HCT116 (cell line): Measurements from ENCODE around the gene DNAAF8. TPM values are rescaled to one million over a fixed set of nuclear protein-coding genes. Genes with fewer than 3 reads are reported as not detected.

Source experiments
- ATAC-seq: fragments of 200-7000 bp; cut with Tn5 transposase; 2 replicates; pipeline ENCODE4 v1.9.1; 2020; ENCODE audit warnings: mild to moderate bottlenecking, moderate library complexity
- BruUV-seq: library from RNA; stranded (reverse); fragments of 400-500 nt; replicated peaks from 2 replicates; lab custom pipeline; 2021; lab: Mats Ljungman, UMichigan
- CTCF ChIA-PET: fragments of 300-600 bp; sonication (Branson Sonifier 250); formaldehyde crosslinking; loops from one replicate; lab custom pipeline; 2021; ENCODE audit warnings: antibody characterized with exemption; lab: Charles Lee
- POLR2A ChIA-PET: fragments of 300-600, 350-600 bp; sonication (Branson Sonifier 250); formaldehyde crosslinking; loops from one replicate; lab custom pipeline; 2021; ENCODE audit warnings: antibody characterized with exemption; lab: Charles Lee
- RAD21 ChIA-PET, 2 experiments: fragments of 300-600 bp; sonication (Branson Sonifier 250); formaldehyde crosslinking; loops; one replicate each; lab custom pipeline; 2023; ENCODE audit warnings: low total read pairs in 2 of 2; ENCODE audit not compliant: uncharacterized antibody in 2 of 2, unreplicated experiment in 2 of 2, low non-redundant PET in 1 of 2; lab: Charles Lee
- DNase-seq: peaks from one replicate; pipeline ENCODE4 v3.0.0-alpha.2; 2010; ENCODE audit warnings: low read depth, low spot score
- H2AFZ ChIP-seq: fragments of 200-600 bp; shearing (Covaris generic), sonication (generic); 2 replicates; pipeline ENCODE4 v1.6.1; 2017; ENCODE audit warnings: low read depth, mixed run types, mixed read lengths, antibody characterized with exemption, low read length; ENCODE audit not compliant: poor library complexity, severe bottlenecking
- H3K27ac ChIP-seq: 2 replicates; pipeline ENCODE4 v1.5.1; 2012; ENCODE audit warnings: low read depth, low read length
- H3K27me3 ChIP-seq: fragments of 200-600 bp; sonication (generic); 2 replicates; pipeline ENCODE4 v1.6.1; 2016; ENCODE audit warnings: mixed run types, low read length, mixed read lengths; ENCODE audit not compliant: insufficient read depth
- H3K36me3 ChIP-seq, 2 experiments: fragments of 200-500 bp in 1 of 2; fragments of 200-600 bp in 1 of 2; sonication (Bioruptor generic) in 1 of 2; sonication (generic) in 1 of 2; 2 replicates each; pipeline versions ENCODE4 v1.5.1 to v1.6.1; 2014 to 2016; ENCODE audit warnings: low read length in 2 of 2, inconsistent platforms in 1 of 2, mixed read lengths in 1 of 2, mixed run types in 1 of 2; ENCODE audit not compliant: insufficient read depth in 2 of 2, control insufficient read depth in 1 of 2
- H3K4me1 ChIP-seq, 2 experiments: fragments of 200-600 bp in 1 of 2; sonication (generic) in 1 of 2; 2 replicates each; pipeline versions ENCODE4 v1.5.1 to v1.6.1; 2012 to 2017; ENCODE audit warnings: low read length in 2 of 2, inconsistent platforms in 1 of 2, mild to moderate bottlenecking in 1 of 2, mixed read lengths in 1 of 2, mixed run types in 1 of 2, moderate library complexity in 1 of 2; ENCODE audit not compliant: insufficient read depth in 2 of 2, control insufficient read depth in 1 of 2
- H3K4me2 ChIP-seq: fragments of 200-600 bp; sonication (generic); 2 replicates; pipeline ENCODE4 v1.6.1; 2017; ENCODE audit warnings: mixed run types, low read length, mixed read lengths
- H3K4me3 ChIP-seq, 2 experiments: fragments of 200-600 bp in 1 of 2; sonication (generic) in 1 of 2; replicated peaks in 1 of 2; 2 replicates each; pipeline ENCODE4 v1.5.1; 2011 to 2016; ENCODE audit warnings: low read length in 2 of 2, control low read depth in 1 of 2, low read depth in 1 of 2, mild to moderate bottlenecking in 1 of 2, mixed read lengths in 1 of 2, mixed run types in 1 of 2
- H3K79me2 ChIP-seq: fragments of 200-600 bp; sonication (generic); 2 replicates; pipeline ENCODE4 v1.6.1; 2017; ENCODE audit warnings: mild to moderate bottlenecking, mixed run types, low read length, moderate library complexity, mixed read lengths; ENCODE audit not compliant: insufficient read depth
- H3K9ac ChIP-seq: fragments of 200-600 bp; sonication (generic); 2 replicates; pipeline ENCODE4 v1.6.1; 2016; ENCODE audit warnings: low read length, mixed read lengths
- H3K9me2 ChIP-seq: fragments of 200-600 bp; sonication (generic), shearing (Covaris generic); 2 replicates; pipeline ENCODE4 v1.6.1; 2017; ENCODE audit warnings: mixed run types, mild to moderate bottlenecking, moderate library complexity; ENCODE audit not compliant: insufficient read depth
- H3K9me3 ChIP-seq, 2 experiments: fragments of 200-500 bp in 1 of 2; fragments of 200-600 bp in 1 of 2; sonication (Bioruptor generic) in 1 of 2; sonication (generic) in 1 of 2; 2 replicates each; pipeline ENCODE4 v1.6.1; 2014 to 2017; ENCODE audit warnings: low read length in 2 of 2, mixed read lengths in 2 of 2, inconsistent platforms in 1 of 2, low read depth in 1 of 2, mild to moderate bottlenecking in 1 of 2, mixed run types in 1 of 2, moderate library complexity in 1 of 2; ENCODE audit not compliant: control insufficient read depth in 1 of 2, insufficient read depth in 1 of 2
- H4K20me1 ChIP-seq: fragments of 200-600 bp; sonication (generic), shearing (Covaris generic); 2 replicates; pipeline ENCODE4 v1.6.1; 2017; ENCODE audit warnings: mixed run types, mild to moderate bottlenecking, moderate library complexity; ENCODE audit not compliant: insufficient read depth
- ATF3 ChIP-seq: IDR thresholded peaks from 2 replicates; pipeline ENCODE4 v1.6.1; 2012
- CBX3 ChIP-seq: IDR thresholded peaks from 2 replicates; pipeline ENCODE4 v1.6.1; 2012; ENCODE audit warnings: low read depth
- CEBPB ChIP-seq: IDR thresholded peaks from 2 replicates; pipeline ENCODE4 v1.6.1; 2012; ENCODE audit warnings: low read depth
- CTCF ChIP-seq, 3 experiments: fragments of 200-600 bp in 1 of 3; sonication (generic) in 1 of 3; IDR thresholded peaks in 2 of 3; conservative IDR thresholded peaks in 1 of 3; 2 replicates each; pipeline ENCODE4 v1.5.1; 2012 to 2017; ENCODE audit warnings: low read depth in 2 of 3, low read length in 2 of 3, antibody characterized with exemption in 1 of 3, borderline replicate concordance in 1 of 3, control low read depth in 1 of 3, mild to moderate bottlenecking in 1 of 3, mixed read lengths in 1 of 3, mixed run types in 1 of 3, moderate library complexity in 1 of 3; ENCODE audit not compliant: insufficient read depth in 1 of 3
- ELF1 ChIP-seq: IDR thresholded peaks from 2 replicates; pipeline ENCODE4 v1.6.1; 2012; ENCODE audit warnings: low read depth, borderline replicate concordance
- EZH2 ChIP-seq: fragments of 200-600 bp; sonication (generic); IDR thresholded peaks from 2 replicates; pipeline ENCODE4 v1.6.1; 2017; ENCODE audit warnings: antibody characterized with exemption, mixed run types
- EZH2phosphoT487 ChIP-seq: fragments of 200-600 bp; IDR thresholded peaks from 2 replicates; pipeline ENCODE4 v1.6.1; 2018; ENCODE audit warnings: antibody characterized with exemption, borderline replicate concordance
- FOSL1 ChIP-seq: IDR thresholded peaks from 2 replicates; pipeline ENCODE4 v1.6.1; 2012; ENCODE audit warnings: low read depth
- JUND ChIP-seq: IDR thresholded peaks from 2 replicates; pipeline ENCODE4 v1.6.1; 2012
- POLR2AphosphoS5 ChIP-seq: IDR thresholded peaks from 2 replicates; pipeline ENCODE4 v1.6.1; 2011; ENCODE audit warnings: mild to moderate bottlenecking, low read depth, low read length, moderate library complexity
- RAD21 ChIP-seq: IDR thresholded peaks from 2 replicates; pipeline ENCODE4 v1.6.1; 2012; ENCODE audit warnings: low read depth, mild to moderate bottlenecking
- REST ChIP-seq: IDR thresholded peaks from 2 replicates; pipeline ENCODE4 v1.6.1; 2012; ENCODE audit warnings: low read depth
- SIN3A ChIP-seq: IDR thresholded peaks from 2 replicates; pipeline ENCODE4 v1.6.1; 2012; ENCODE audit warnings: low read depth
- SP1 ChIP-seq: IDR thresholded peaks from 2 replicates; pipeline ENCODE4 v1.6.1; 2012; ENCODE audit warnings: low read depth
- TCF7L2 ChIP-seq: IDR thresholded peaks from 2 replicates; pipeline ENCODE4 v1.7.0; 2011; ENCODE audit warnings: borderline replicate concordance, inconsistent platforms; ENCODE audit not compliant: insufficient read depth, insufficient read length; ENCODE audit errors: extremely low read depth
- YY1 ChIP-seq: IDR thresholded peaks from 2 replicates; pipeline ENCODE4 v1.6.1; 2011; ENCODE audit warnings: low read length, low read depth, moderate library complexity, mild to moderate bottlenecking; ENCODE audit not compliant: insufficient replicate concordance; ENCODE audit errors: extremely low read depth
- ZNF274 ChIP-seq: fragments of 200-500 bp; sonication (Bioruptor generic); IDR thresholded peaks from 2 replicates; pipeline ENCODE4 v1.6.1; 2014; ENCODE audit warnings: mild to moderate bottlenecking, low read depth, low read length, inconsistent platforms
- intact Hi-C: fragments of 100-400 bp; cut with micrococcal nuclease; formaldehyde crosslinking; loops from 2 replicates; pipeline ENCODE4 v1.10.0; 2022
- total RNA-seq: library from RNA; stranded (reverse); gene quantifications from one replicate; pipeline ENCODE4 v1.2.1, GENCODE V29; 2021; ENCODE audit not compliant: unreplicated experiment

The DNAAF8 gene
- total RNA-seq, 1 experiment from 2014 or later, result 1.0 TPM

- TF ChIP-seq FOSL1 (no peak), ELF1 (no peak), TCF7L2 (no peak), CEBPB (no peak), SP1 (no peak), EZH2phosphoT487 (no peak)
- TF ChIP-seq, all 23 proteins: peak for 0
Measured at GRCh38 chr16:4790261-4790660, 55.9 kb downstream of the DNAAF8 start (continued).

GRCh38 chr16:4790871-4791270 is 56.5 kb downstream of the DNAAF8 start:
- ATAC-seq, result no peak
- RAD21 ChIA-PET, result no interaction called here
- no peak overlapping the region for H2AFZ ChIP-seq
- H3K27me3 ChIP-seq, result no peaks in the 10 kb centered on the region
- H4K20me1 ChIP-seq, result no peaks in the 10 kb centered on the region
- intact Hi-C loops, result no loop called here
- no peaks in the 10 kb centered on the region for H3K79me2 ChIP-seq
- H3K9me3 ChIP-seq, result no peaks in the 10 kb centered on the region
- POLR2A ChIA-PET, result interaction anchor here (1.2 kb wide), 1 partner anchor 22 kb away, joined by 3 read pairs; no protein-coding TSS in a partner anchor
- H3K27ac ChIP-seq, result no peak overlapping the region
- H3K9ac ChIP-seq, result no peak overlapping the region
- no peak for DNase-seq
- H3K4me3 ChIP-seq, result no peak overlapping the region
- no TSS peak for BruUV-seq
- H3K4me2 ChIP-seq, result no peak overlapping the region
- no peaks in the 10 kb centered on the region for H3K36me3 ChIP-seq
- H3K9me2 ChIP-seq, result no peaks in the 10 kb centered on the region
- H3K4me1 ChIP-seq, result peaks cover 6 to 7% of the 10 kb centered on the region in 2 experiments
- no peak for TF ChIP-seq REST
- TF ChIP-seq SP1, result no peak
- TF ChIP-seq EZH2, result no peak
- TF ChIP-seq ZNF274, result no peak
- no peak for TF ChIP-seq RAD21
- TF ChIP-seq CBX3, result no peak
- TF ChIP-seq SIN3A, result no peak
- no peak for TF ChIP-seq ATF3
- no peak for TF ChIP-seq CEBPB
- TF ChIP-seq TCF7L2, result no peak
- no peak for TF ChIP-seq POLR2AphosphoS5
- TF ChIP-seq YY1, result no peak
- no peak for TF ChIP-seq CTCF (IDR thresholded peaks at IDR 0.05 in 2 of 3, conservative IDR thresholded peaks at IDR 0.05 in 1 of 3; ENCODE audit: borderline replicate concordance in 1 of 3, insufficient read depth in 1 of 3, low read depth in 2 of 3, low read length in 2 of 3)
- TF ChIP-seq JUND, result no peak
- CTCF ChIA-PET, result no interaction called here
